Epithelial cell of esophagus (primary cell): ENCODE data around the gene PRORP.
"Not testable (repeated sequence)": the region's sequence is repeated elsewhere in the genome, so short reads cannot be mapped to it uniquely, and the experiment has no call there.

Source experiments
- DNase-seq: peaks from one replicate; pipeline ENCODE4 v3.0.0; 2010; ENCODE audit warnings: low read depth
- H3K4me3 ChIP-seq: 2 replicates; pipeline ENCODE4 v1.5.1; 2011; ENCODE audit warnings: mild to moderate bottlenecking, low read length, control low read depth
- CTCF ChIP-seq: IDR thresholded peaks from 2 replicates; pipeline ENCODE4 v1.5.1; 2011; ENCODE audit warnings: low read depth, mild to moderate bottlenecking, low read length, control low read depth, inconsistent platforms; ENCODE audit not compliant: insufficient read depth; ENCODE audit errors: missing control alignments

PRORP gene

GRCh38 chr14:35088514-35088913, 33.8 kb upstream of the PRORP start:
- H3K4me3 ChIP-seq, result no peak overlapping the region
- TF ChIP-seq CTCF, result no peak
- no peak for DNase-seq

- H3K4me3 ChIP-seq, DNase-seq: not testable (repeated sequence)
Measured at GRCh38 chr14:35094645-35095044, 27.7 kb upstream of the PRORP start.

GRCh38 chr14:35107866-35108265, 14.5 kb upstream of the PRORP start:
- no peak overlapping the region for H3K4me3 ChIP-seq
- TF ChIP-seq CTCF, result no peak
- DNase-seq, result no peak

GRCh38 chr14:35112641-35113040, 9.7 kb upstream of the PRORP start:
- H3K4me3 ChIP-seq, result no peak overlapping the region
- no peak for DNase-seq
- no peak for TF ChIP-seq CTCF

GRCh38 chr14:35113308-35113950, 8.9 kb upstream of the PRORP start:
- no peak for TF ChIP-seq CTCF
- DNase-seq, result no peak
- no peak overlapping the region for H3K4me3 ChIP-seq

- H3K4me3 ChIP-seq, result no peak overlapping the region
- DNase-seq, result no peak
- no peak for TF ChIP-seq CTCF
Measured at GRCh38 chr14:35114036-35114435, 8.3 kb upstream of the PRORP start.

- no peak overlapping the region for H3K4me3 ChIP-seq
- DNase-seq, result no peak
- no peak for TF ChIP-seq CTCF
Measured at GRCh38 chr14:35116242-35116641, 6.1 kb upstream of the PRORP start.
